HG02571 (cell line): ENCODE results near the gene OXSR1.
A peak's percentile ranks its signal among the peaks of the same experiment; 100 is the strongest.
"Not testable (repeated sequence)": the region's sequence is repeated elsewhere in the genome, so short reads cannot be mapped to it uniquely, and the experiment has no call there.

Source experiments
- ATAC-seq: cut with Tn5 transposase; IDR thresholded peaks from one replicate; pipeline ENCODE4 v1.9.1; 2021; ENCODE audit warnings: mild to moderate bottlenecking, moderate library complexity; ENCODE audit not compliant: unreplicated experiment

Gene OXSR1

GRCh38 chr3:38163841-38164642, 1.3 kb upstream of the OXSR1 start:
- ATAC-seq, result no peak

DNA sequence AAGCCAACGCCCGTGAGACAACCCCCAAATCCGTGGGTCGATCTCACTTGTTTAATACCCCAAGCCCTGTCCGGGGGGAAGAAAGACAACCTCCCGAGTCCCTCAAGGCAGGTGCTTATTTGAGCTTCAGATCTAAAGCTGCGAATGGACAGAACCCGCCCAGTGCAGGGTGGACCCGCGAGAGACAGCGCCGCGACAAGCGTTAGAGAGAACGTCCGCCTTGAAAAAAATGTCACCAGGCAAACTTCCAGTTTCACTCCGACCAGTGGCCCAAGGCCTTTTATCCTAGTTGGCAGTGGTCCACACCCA, 740 bp upstream of the OXSR1 start:
- peak; percentile 11 for ATAC-seq

GRCh38 chr3:38165722-38166387, 518 bp downstream of the OXSR1 start:
- ATAC-seq, result no peak

DNA sequence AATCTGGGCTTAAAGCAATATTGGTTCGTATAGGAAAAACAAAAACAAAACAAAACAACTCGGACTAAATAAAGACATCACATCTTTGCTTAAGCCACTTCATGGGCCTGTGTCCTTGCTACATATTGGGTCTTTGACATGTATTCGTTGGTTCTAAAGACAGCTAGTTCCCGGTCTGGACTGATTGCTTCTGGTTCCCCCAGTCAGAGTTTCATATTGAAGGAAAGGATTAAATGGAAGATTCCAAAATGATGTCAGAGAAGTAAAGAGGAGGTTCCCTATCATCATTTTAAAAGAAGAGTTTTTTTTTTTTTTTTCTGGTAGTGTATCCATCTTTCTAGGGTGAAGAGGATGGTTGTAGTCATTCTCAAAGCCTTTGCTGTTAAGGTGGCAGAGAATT, 2.3 kb downstream of the OXSR1 start:
- ATAC-seq, result no peak

GRCh38 chr3:38168151-38169026, 3.1 kb downstream of the OXSR1 start:
- ATAC-seq, result no peak

DNA sequence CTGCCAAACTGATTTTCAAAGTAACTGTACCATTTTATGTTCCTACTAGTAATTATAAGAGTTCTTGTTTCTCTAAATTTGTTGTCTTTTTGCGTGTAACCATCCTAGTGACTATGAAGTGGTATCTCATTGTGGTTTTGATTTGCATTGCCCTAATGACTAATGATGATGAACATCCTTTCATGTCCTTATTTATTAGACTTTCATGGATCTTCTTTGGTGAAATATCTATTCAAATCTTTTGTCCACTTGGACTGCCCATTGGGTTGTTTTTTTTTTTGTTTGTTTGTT, 3.6 kb downstream of the OXSR1 start:
- ATAC-seq, result no peak

- no peak for ATAC-seq
These were observed 5.4 kb downstream of the OXSR1 start for GRCh38 chr3:38170722-38171121.

GRCh38 chr3:38171622-38172021, 6.3 kb downstream of the OXSR1 start:
- ATAC-seq, result no peak

GRCh38 chr3:38173834-38174418, 8.6 kb downstream of the OXSR1 start:
- ATAC-seq, result no peak

DNA sequence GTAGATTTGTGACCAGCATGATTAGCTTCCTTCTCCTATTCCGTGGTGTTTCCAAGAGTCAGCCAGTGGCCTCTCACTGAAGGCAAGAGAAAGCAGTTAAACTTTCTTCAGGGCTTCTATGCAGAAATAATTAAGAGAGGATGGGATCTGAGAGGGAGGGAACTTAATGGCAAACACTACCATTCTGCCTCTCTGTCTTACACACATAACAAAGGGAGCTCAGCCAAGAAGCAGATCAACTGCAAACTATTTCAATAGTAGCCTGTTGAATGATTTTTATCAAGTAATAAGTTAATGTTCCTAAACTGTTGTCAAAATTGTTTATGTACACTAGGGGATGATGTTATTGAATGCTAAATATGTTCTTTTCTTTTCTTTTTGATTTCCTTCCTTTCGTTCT, 11.8 kb downstream of the OXSR1 start:
- ATAC-seq, result no peak

GRCh38 chr3:38186781-38187180, 21.4 kb downstream of the OXSR1 start:
- ATAC-seq, result no peak

GRCh38 chr3:38190481-38190881, 25.1 kb downstream of the OXSR1 start:
- no peak for ATAC-seq

GRCh38 chr3:38202931-38203330, 37.6 kb downstream of the OXSR1 start:
- ATAC-seq, result not testable (repeated sequence)

- no peak for ATAC-seq
These were observed 38.4 kb downstream of the OXSR1 start for GRCh38 chr3:38203690-38204089.

DNA sequence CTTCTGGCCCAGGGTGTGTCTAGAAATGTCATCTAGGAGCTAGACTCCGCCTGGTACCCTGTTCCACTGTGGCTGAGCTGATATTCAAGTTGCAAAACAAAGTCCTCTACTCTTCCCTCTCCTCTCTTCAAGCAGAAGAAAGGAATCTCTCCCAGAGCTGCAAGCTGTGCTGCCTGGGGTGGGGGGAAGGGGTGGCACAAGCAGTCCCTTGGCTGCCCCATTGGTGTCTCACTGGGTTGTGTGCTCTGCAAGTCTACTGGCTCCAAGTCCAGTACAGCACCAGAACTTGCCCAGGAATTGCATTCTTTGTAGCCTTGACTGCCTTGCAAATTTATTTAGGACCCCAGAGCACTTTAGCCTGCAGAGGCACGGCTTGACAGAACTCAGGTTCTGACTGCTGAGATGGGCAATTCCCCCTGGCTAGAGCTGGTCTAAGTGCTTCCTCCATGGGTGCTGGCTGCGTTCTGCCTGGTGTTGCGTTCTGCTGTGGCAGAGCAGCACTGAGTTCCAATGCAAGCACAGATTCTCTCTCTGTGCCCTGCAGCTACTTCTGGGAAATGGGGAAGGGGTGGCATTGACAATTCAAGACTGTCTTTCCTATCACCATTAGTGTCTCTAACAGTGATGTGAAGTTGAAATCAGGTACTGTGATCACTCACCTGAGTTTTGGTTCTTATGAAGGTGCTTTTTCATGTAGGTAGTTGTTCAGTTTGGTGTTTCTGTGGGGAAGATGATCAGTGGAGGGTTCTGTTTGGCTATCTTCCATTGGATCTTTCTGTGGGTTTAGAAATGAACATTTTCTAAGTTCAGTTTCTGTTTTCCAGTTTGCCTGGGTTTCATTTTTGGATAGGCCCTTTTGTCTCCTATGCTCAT, 39.5 kb downstream of the OXSR1 start:
- ATAC-seq, result no peak

DNA sequence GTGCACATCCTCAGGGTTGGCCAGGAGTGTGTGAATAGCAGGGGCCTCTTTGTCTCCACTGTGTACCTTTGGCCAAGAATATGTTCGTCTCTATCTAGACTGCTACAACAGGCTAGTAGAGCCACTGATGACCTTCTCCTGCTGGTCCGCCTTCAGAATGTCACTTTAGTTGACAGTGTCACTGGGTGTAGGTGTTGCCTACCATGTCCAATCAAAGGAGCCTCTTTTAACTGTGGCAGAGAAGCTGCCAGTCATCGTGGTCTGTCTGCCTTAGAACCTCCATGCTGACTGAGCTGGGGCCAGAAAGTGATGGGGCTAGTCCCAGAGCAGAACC, 40.1 kb downstream of the OXSR1 start:
- no peak for ATAC-seq

GRCh38 chr3:38207254-38208003, 42.1 kb downstream of the OXSR1 start:
- ATAC-seq, result no peak

- ATAC-seq, result peak; percentile 79
These were observed 44.9 kb downstream of the OXSR1 start for GRCh38 chr3:38210141-38210757.

DNA sequence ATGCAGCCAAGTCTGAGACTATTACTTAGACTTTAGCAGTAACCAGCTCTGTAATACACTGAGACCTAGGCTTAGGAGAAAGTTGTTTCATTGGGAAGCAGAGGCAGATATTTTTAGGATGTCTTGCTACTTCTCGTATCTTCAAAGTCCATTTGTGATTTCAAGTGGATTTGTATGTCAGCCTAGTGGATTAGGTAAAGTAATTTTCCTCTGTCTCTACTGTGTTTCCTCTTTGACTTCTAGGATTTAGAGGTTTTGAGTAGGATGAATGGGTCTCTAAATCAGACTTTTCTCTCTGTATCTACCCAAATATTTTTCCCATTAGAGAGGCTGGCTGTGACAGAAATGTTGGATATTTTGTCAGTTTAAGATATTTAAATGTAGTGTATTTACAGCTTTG, 46.8 kb downstream of the OXSR1 start:
- no peak for ATAC-seq

GRCh38 chr3:38214560-38214959, 49.2 kb downstream of the OXSR1 start:
- ATAC-seq, result no peak
